Neural cell (in vitro differentiated cells): Measurements from ENCODE around the gene DDX54. TPM values are rescaled to one million over a fixed set of nuclear protein-coding genes. Genes with fewer than 3 reads are reported as not detected.

Experiments
- H2AFZ ChIP-seq: fragments of 200-600, 300-800 bp; sonication (generic), shearing (Covaris generic); 2 replicates; pipeline ENCODE4 v1.6.0; 2014; ENCODE audit warnings: low read depth, mild to moderate bottlenecking, antibody characterized with exemption, low read length, moderate library complexity
- H3F3A ChIP-seq: fragments of 200-600 bp; shearing (Covaris generic); 2 replicates; pipeline ENCODE4 v1.6.1; 2016; ENCODE audit warnings: mild to moderate bottlenecking, moderate library complexity, mixed read lengths, antibody characterized with exemption, low read length; ENCODE audit not compliant: insufficient read depth, poor library complexity, severe bottlenecking
- H3K27ac ChIP-seq: fragments of 200-600, 300-800 bp; sonication (generic), shearing (Covaris generic); 2 replicates; pipeline ENCODE4 v1.5.1; 2014; ENCODE audit warnings: mild to moderate bottlenecking, low read length, moderate library complexity
- H3K27me3 ChIP-seq: fragments of 300-800, 200-600 bp; sonication (generic), shearing (Covaris generic); 2 replicates; pipeline ENCODE4 v1.6.0; 2014; ENCODE audit warnings: mild to moderate bottlenecking, low read depth, low read length, moderate library complexity; ENCODE audit not compliant: insufficient read depth
- H3K36me3 ChIP-seq: fragments of 300-800, 200-600 bp; sonication (generic), shearing (Covaris generic); 2 replicates; pipeline ENCODE4 v1.5.1; 2014; ENCODE audit warnings: mild to moderate bottlenecking, antibody characterized with exemption, low read length, moderate library complexity; ENCODE audit not compliant: insufficient read depth
- H3K4me2 ChIP-seq: fragments of 300-800, 200-600 bp; sonication (generic), shearing (Covaris generic); 2 replicates; pipeline ENCODE4 v1.6.0; 2014; ENCODE audit warnings: mild to moderate bottlenecking, low read length
- H3K4me3 ChIP-seq: fragments of 300-800, 200-600 bp; sonication (generic), shearing (Covaris generic); 2 replicates; pipeline ENCODE4 v1.5.1; 2014; ENCODE audit warnings: mild to moderate bottlenecking, low read length, moderate library complexity
- H3K79me2 ChIP-seq: fragments of 200-600 bp; shearing (Covaris generic); replicated peaks from 2 replicates; pipeline ENCODE4 v1.6.0; 2014; ENCODE audit warnings: mild to moderate bottlenecking, low read length, moderate library complexity; ENCODE audit not compliant: insufficient read depth
- H3K9ac ChIP-seq: fragments of 300-800, 200-600 bp; sonication (generic), shearing (Covaris generic); 2 replicates; pipeline ENCODE4 v1.6.1; 2016; ENCODE audit warnings: mild to moderate bottlenecking, low read length, mixed read lengths
- H3K9me2 ChIP-seq: fragments of 200-600 bp; shearing (Covaris generic); 2 replicates; pipeline ENCODE4 v1.6.1; 2016; ENCODE audit warnings: mild to moderate bottlenecking, low read length, mixed read lengths; ENCODE audit not compliant: insufficient read depth
- H3K9me3 ChIP-seq: fragments of 200-600, 300-800 bp; sonication (generic), shearing (Covaris generic); 2 replicates; pipeline ENCODE4 v1.6.1; 2016; ENCODE audit warnings: mild to moderate bottlenecking, mixed run types, low read length, moderate library complexity, mixed read lengths
- H4K20me1 ChIP-seq: fragments of 200-600 bp; shearing (Covaris generic); 2 replicates; pipeline ENCODE4 v1.6.1; 2016; ENCODE audit warnings: mild to moderate bottlenecking, mixed run types; ENCODE audit not compliant: insufficient read depth
- EP300 ChIP-seq: fragments of 450-650 bp; conservative IDR thresholded peaks from 2 replicates; pipeline ENCODE4 v1.6.1; 2014; ENCODE audit warnings: antibody characterized with exemption, mild to moderate bottlenecking, moderate library complexity; ENCODE audit not compliant: poor library complexity, severe bottlenecking
- EZH2 ChIP-seq: fragments of 200-600, 300-800 bp; shearing (Covaris generic), sonication (generic); IDR thresholded peaks from 2 replicates; pipeline ENCODE4 v1.6.1; 2014; ENCODE audit warnings: antibody characterized with exemption, low read length, borderline replicate concordance, mild to moderate bottlenecking; ENCODE audit not compliant: insufficient read depth, poor library complexity, severe bottlenecking
- MXI1 ChIP-seq: fragments of 450-650 bp; conservative IDR thresholded peaks from 2 replicates; pipeline ENCODE4 v1.6.1; 2014; ENCODE audit warnings: antibody characterized with exemption, mild to moderate bottlenecking; ENCODE audit not compliant: poor library complexity, severe bottlenecking
- POLR2AphosphoS5 ChIP-seq: IDR thresholded peaks from 2 replicates; pipeline ENCODE4 v1.6.1; 2012
- RAD21 ChIP-seq: fragments of 450-650 bp; conservative IDR thresholded peaks from 2 replicates; pipeline ENCODE4 v1.6.1; 2014; ENCODE audit warnings: antibody characterized with exemption, mild to moderate bottlenecking, moderate library complexity
- SMC3 ChIP-seq: fragments of 450-650 bp; conservative IDR thresholded peaks from 2 replicates; pipeline ENCODE4 v1.6.1; 2014; ENCODE audit warnings: antibody characterized with exemption, mild to moderate bottlenecking, moderate library complexity; ENCODE audit not compliant: poor library complexity
- TAF1 ChIP-seq: IDR thresholded peaks from 2 replicates; pipeline ENCODE4 v1.6.1; 2012; ENCODE audit warnings: low read depth
- polyA plus RNA-seq: library from polyadenylated mRNA; depleted of rRNA; stranded (reverse); fragments of >200 nt; gene quantifications from 2 replicates; pipeline ENCODE4 v1.2.3, GENCODE V29; 2014
- TF ChIP-seq, protein P1 (sequence below): fragments of 450-650 bp; IDR thresholded peaks from 2 replicates; pipeline ENCODE4 v1.5.1; 2014; ENCODE audit warnings: antibody characterized with exemption, mild to moderate bottlenecking, moderate library complexity; ENCODE audit not compliant: poor library complexity, severe bottlenecking
- TF ChIP-seq, protein P2 (sequence below): IDR thresholded peaks from 2 replicates; pipeline ENCODE4 v1.6.1; 2012; ENCODE audit warnings: borderline replicate concordance

Gene DDX54
- polyA plus RNA-seq, 1 donor from 2014 or later: 63.3 TPM

DNA sequence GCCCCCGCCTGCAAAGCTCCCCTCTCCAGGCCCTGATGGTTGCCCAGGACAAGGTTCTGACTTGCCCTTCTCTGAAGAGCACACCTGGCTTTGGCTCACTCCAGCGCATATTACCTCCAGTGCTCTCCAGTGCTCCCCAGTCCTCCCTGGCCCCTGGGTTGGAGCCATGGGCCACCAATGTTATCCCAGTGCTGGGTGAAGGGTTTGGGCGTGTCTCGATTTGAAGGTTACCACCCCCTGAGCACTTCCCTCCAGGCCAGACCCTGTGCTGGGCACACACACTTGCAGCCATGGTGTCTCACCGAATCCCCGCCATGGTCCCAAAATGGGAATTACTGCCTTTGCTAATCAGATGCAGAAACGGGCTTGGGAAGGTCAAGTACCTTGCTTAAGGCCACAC lies 11.3 kb upstream of the DDX54 start:
- Histone ChIP-seq H3K27me3 (no peaks in the 10 kb centered on the region), H3K4me3 (no peak overlapping the region), H2AFZ (no peak overlapping the region), H3F3A (no peaks in the 10 kb centered on the region), H3K9me2 (no peaks in the 10 kb centered on the region), H3K9ac (no peak overlapping the region), H4K20me1 (no peaks in the 10 kb centered on the region), H3K27ac (no peak overlapping the region), H3K9me3 (no peaks in the 10 kb centered on the region), H3K79me2 (no peaks in the 10 kb centered on the region), H3K36me3 (no peaks in the 10 kb centered on the region), H3K4me2 (no peak overlapping the region)
- TF ChIP-seq TAF1 (no peak), SMC3 (no peak), RAD21 (no peak), EP300 (no peak), MXI1 (no peak), EZH2 (no peak), POLR2AphosphoS5 (no peak)
- TF ChIP-seq, protein P1, sequence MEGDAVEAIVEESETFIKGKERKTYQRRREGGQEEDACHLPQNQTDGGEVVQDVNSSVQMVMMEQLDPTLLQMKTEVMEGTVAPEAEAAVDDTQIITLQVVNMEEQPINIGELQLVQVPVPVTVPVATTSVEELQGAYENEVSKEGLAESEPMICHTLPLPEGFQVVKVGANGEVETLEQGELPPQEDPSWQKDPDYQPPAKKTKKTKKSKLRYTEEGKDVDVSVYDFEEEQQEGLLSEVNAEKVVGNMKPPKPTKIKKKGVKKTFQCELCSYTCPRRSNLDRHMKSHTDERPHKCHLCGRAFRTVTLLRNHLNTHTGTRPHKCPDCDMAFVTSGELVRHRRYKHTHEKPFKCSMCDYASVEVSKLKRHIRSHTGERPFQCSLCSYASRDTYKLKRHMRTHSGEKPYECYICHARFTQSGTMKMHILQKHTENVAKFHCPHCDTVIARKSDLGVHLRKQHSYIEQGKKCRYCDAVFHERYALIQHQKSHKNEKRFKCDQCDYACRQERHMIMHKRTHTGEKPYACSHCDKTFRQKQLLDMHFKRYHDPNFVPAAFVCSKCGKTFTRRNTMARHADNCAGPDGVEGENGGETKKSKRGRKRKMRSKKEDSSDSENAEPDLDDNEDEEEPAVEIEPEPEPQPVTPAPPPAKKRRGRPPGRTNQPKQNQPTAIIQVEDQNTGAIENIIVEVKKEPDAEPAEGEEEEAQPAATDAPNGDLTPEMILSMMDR: no peak
- TF ChIP-seq, protein P2, sequence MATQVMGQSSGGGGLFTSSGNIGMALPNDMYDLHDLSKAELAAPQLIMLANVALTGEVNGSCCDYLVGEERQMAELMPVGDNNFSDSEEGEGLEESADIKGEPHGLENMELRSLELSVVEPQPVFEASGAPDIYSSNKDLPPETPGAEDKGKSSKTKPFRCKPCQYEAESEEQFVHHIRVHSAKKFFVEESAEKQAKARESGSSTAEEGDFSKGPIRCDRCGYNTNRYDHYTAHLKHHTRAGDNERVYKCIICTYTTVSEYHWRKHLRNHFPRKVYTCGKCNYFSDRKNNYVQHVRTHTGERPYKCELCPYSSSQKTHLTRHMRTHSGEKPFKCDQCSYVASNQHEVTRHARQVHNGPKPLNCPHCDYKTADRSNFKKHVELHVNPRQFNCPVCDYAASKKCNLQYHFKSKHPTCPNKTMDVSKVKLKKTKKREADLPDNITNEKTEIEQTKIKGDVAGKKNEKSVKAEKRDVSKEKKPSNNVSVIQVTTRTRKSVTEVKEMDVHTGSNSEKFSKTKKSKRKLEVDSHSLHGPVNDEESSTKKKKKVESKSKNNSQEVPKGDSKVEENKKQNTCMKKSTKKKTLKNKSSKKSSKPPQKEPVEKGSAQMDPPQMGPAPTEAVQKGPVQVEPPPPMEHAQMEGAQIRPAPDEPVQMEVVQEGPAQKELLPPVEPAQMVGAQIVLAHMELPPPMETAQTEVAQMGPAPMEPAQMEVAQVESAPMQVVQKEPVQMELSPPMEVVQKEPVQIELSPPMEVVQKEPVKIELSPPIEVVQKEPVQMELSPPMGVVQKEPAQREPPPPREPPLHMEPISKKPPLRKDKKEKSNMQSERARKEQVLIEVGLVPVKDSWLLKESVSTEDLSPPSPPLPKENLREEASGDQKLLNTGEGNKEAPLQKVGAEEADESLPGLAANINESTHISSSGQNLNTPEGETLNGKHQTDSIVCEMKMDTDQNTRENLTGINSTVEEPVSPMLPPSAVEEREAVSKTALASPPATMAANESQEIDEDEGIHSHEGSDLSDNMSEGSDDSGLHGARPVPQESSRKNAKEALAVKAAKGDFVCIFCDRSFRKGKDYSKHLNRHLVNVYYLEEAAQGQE: no peak

DNA sequence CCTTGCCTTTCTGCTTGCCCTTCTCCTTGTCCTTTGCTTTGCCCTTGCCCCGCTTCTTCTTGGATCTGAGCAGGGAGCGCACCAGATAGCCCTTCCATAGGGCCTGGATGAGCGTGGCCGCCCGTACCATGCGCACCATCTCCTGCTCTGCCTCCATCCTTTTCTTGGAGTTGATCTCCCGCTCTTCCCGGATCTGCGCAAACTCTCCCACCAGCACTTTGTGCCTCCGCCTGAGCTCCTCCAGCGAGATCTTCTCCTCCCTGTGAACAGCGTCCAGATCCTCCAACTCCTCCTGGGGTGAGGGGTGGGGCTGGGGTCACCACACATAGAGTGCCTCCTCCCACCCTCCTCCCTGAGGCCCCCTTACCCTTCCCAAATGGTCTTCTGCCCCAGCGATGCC lies 10.3 kb upstream of the DDX54 start:
- Histone ChIP-seq H3K4me3 (no peak overlapping the region), H3K79me2 (no peaks in the 10 kb centered on the region), H3K27me3 (no peaks in the 10 kb centered on the region), H3K9ac (no peak overlapping the region), H4K20me1 (no peaks in the 10 kb centered on the region), H3K36me3 (no peaks in the 10 kb centered on the region), H3K9me2 (no peaks in the 10 kb centered on the region), H3K27ac (no peak overlapping the region), H3K4me2 (no peak overlapping the region), H3K9me3 (no peaks in the 10 kb centered on the region), H3F3A (no peaks in the 10 kb centered on the region), H2AFZ (no peak overlapping the region)
- TF ChIP-seq EP300 (no peak), TAF1 (no peak), EZH2 (no peak), POLR2AphosphoS5 (no peak), SMC3 (no peak), MXI1 (no peak), RAD21 (no peak)
- TF ChIP-seq, protein P1: no peak
- TF ChIP-seq, protein P2: no peak
